Suprapubic skin (tissue), 4 donors: ENCODE measurements around the gene PLSCR5. TPM values are rescaled to one million over a fixed set of nuclear protein-coding genes. Genes with fewer than 3 reads are reported as not detected.

ENCODE experiments used
- DNase-seq, 2 donors: peaks; one replicate each; pipeline ENCODE4 v3.0.0-alpha.2; 2019; ENCODE audit warnings: low spot score in 2 of 2
- H3K27ac ChIP-seq: fragments of 200-600 bp; sonication (generic); one replicate; pipeline ENCODE4 v1.5.1; 2019
- H3K27me3 ChIP-seq: fragments of 200-600 bp; sonication (generic); one replicate; pipeline ENCODE4 v1.5.1; 2019
- H3K36me3 ChIP-seq: fragments of 200-600 bp; sonication (generic); one replicate; pipeline ENCODE4 v1.5.1; 2019
- H3K4me1 ChIP-seq: fragments of 200-600 bp; sonication (generic); one replicate; pipeline ENCODE4 v1.5.1; 2019
- H3K4me3 ChIP-seq: fragments of 200-600 bp; sonication (generic); one replicate; pipeline ENCODE4 v1.5.1; 2019; ENCODE audit warnings: mild to moderate bottlenecking
- H3K9me3 ChIP-seq: fragments of 200-600 bp; sonication (generic); one replicate; pipeline ENCODE4 v1.5.1; 2019
- EP300 ChIP-seq: sonication (generic); formaldehyde crosslinking; IDR thresholded peaks from one replicate; pipeline ENCODE4 v1.6.1; 2017; ENCODE audit warnings: antibody characterized with exemption
- POLR2A ChIP-seq, 2 donors: fragments of 450-650 bp; IDR thresholded peaks; one replicate each; pipeline ENCODE4 v1.6.1; 2017; ENCODE audit warnings: antibody characterized with exemption in 2 of 2, mild to moderate bottlenecking in 2 of 2, moderate library complexity in 2 of 2
- POLR2AphosphoS5 ChIP-seq, 3 donors: sonication (generic); formaldehyde crosslinking; IDR thresholded peaks; one replicate each; pipeline ENCODE4 v1.6.1; 2017; ENCODE audit warnings: antibody characterized with exemption in 3 of 3
- WGBS: methylation state at CpG from one replicate; pipeline ENCODE4 v1.1.5; 2018; 5-methylcytosine and 5-hydroxymethylcytosine counted together
- total RNA-seq, 4 donors: library from RNA; depleted of rRNA; stranded (reverse); fragments of >200 nt; gene quantifications; one replicate each; pipeline ENCODE4 v1.1.0, GENCODE V29; 2016
- TF ChIP-seq, protein P1 (sequence below), 2 donors: fragments of 200-600 bp in 1 of 2; fragments of 450-650 bp in 1 of 2; sonication (generic) in 1 of 2; IDR thresholded peaks; one replicate each; pipeline ENCODE4 v1.5.1; 2016 to 2019; ENCODE audit warnings: antibody characterized with exemption in 2 of 2, mild to moderate bottlenecking in 1 of 2, moderate library complexity in 1 of 2

The PLSCR5 gene
- total RNA-seq, 4 donors from 2014 or later, result not detected

DNA sequence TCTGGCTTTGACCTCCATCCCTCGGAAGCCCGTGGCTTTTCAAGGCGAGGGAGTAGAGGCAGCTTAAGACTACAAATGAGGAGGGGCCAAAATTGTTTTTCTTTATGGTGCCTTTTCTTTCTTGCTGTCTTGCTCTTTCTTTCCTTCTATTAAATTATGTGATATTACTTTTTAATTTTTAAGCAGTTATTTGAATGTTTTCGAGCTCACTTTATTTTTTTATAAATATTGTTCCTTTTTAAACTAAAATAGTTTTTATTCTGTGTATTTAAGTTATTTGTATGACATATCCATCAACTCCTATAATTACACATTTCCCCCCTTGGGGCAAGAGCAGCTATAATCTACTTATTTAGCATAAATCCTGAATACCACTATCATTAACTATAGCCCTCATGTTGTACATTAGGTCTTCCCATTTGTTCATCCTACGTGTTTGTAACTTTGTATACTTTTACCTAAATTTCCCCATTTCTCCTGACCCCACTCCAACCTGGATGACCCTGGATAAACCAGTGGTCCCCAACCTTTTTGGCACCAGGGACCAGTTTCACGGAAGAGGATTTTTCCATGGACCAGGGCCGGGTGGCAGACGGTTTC, 60.1 kb downstream of the PLSCR5 start:
- WGBS, result 55% methylated on average over 8 of the region's 8 CpGs
- no peaks in the 10 kb centered on the region for H3K27me3 ChIP-seq

GRCh38 chr3:146544002-146544928, 60.9 kb downstream of the PLSCR5 start, which contains the start of gene PLSCR1:
Gene PLSCR1, minus strand, starts transcription at chr3:146544607. Its CDS starts 8,055 bp downstream, at chr3:146536552.
- TF ChIP-seq POLR2AphosphoS5 (IDR thresholded peaks at IDR 0.05), result peak; percentile 74 to 80 (median 75)
- peak; percentile 43 for TF ChIP-seq EP300
- TF ChIP-seq, protein P1, sequence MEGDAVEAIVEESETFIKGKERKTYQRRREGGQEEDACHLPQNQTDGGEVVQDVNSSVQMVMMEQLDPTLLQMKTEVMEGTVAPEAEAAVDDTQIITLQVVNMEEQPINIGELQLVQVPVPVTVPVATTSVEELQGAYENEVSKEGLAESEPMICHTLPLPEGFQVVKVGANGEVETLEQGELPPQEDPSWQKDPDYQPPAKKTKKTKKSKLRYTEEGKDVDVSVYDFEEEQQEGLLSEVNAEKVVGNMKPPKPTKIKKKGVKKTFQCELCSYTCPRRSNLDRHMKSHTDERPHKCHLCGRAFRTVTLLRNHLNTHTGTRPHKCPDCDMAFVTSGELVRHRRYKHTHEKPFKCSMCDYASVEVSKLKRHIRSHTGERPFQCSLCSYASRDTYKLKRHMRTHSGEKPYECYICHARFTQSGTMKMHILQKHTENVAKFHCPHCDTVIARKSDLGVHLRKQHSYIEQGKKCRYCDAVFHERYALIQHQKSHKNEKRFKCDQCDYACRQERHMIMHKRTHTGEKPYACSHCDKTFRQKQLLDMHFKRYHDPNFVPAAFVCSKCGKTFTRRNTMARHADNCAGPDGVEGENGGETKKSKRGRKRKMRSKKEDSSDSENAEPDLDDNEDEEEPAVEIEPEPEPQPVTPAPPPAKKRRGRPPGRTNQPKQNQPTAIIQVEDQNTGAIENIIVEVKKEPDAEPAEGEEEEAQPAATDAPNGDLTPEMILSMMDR (IDR thresholded peaks at IDR 0.05), result no peak
- peak; percentile 82 to 90 for TF ChIP-seq POLR2A (IDR thresholded peaks at IDR 0.05)
- no peaks in the 10 kb centered on the region for H3K27me3 ChIP-seq
- H3K27ac ChIP-seq, result peak within 1 kb of the TSS; percentile 97
- peak within 1 kb of the TSS; percentile 81 for H3K4me3 ChIP-seq
- WGBS, result 2% methylated on average over 29 of the region's 51 CpGs
- H3K9me3 ChIP-seq, result no peaks in the 10 kb centered on the region
- peaks cover 45% of the 10 kb centered on the region for H3K4me1 ChIP-seq
- no peaks in the 10 kb centered on the region for H3K36me3 ChIP-seq
- DNase-seq, result peak; percentile 95 to 96

More for the DNA sequence above, 60.1 kb downstream of the PLSCR5 start:
- DNase-seq, result no peak
- TF ChIP-seq POLR2A (IDR thresholded peaks at IDR 0.05) (no peak), EP300 (no peak), POLR2AphosphoS5 (IDR thresholded peaks at IDR 0.05) (no peak)
- Histone ChIP-seq H3K4me3 (peak overlapping the region; percentile 81), H3K9me3 (no peaks in the 10 kb centered on the region), H3K4me1 (peaks cover 38% of the 10 kb centered on the region), H3K36me3 (no peaks in the 10 kb centered on the region), H3K27ac (peak overlapping the region; percentile 97)

- H3K36me3 ChIP-seq, result no peaks in the 10 kb centered on the region
- no peak for TF ChIP-seq EP300
- no peak for TF ChIP-seq POLR2A (IDR thresholded peaks at IDR 0.05)
- no peak for DNase-seq
- H3K27me3 ChIP-seq, result no peaks in the 10 kb centered on the region
- peak overlapping the region; percentile 97 for H3K27ac ChIP-seq
- H3K9me3 ChIP-seq, result no peaks in the 10 kb centered on the region
- peaks cover 47% of the 10 kb centered on the region for H3K4me1 ChIP-seq
- 3% methylated on average over 8 of the region's 10 CpGs for WGBS
- H3K4me3 ChIP-seq, result peak overlapping the region; percentile 81
Measured at GRCh38 chr3:146543461-146544001, 61.6 kb downstream of the PLSCR5 start.

DNA sequence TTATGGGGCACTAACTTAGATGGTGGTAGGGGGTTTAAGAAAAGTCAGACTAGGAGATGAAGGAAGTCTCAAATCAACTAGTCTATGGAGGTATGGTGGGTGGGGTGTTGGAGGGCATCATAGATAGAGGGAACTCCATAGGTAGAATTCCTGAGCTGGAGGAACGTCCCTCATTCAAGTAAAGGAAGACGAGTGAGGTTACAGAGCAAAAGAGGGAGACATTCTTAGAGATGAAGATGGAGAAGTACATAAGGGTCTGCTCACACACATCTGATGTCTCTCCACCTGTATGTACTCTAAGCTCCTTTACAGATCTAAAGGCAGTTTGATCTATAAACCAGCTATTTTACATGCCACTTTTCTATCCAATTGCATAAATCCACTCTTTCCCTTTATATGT, 62.2 kb downstream of the PLSCR5 start:
- no peak for TF ChIP-seq POLR2A (IDR thresholded peaks at IDR 0.05)
- TF ChIP-seq, protein P1 (IDR thresholded peaks at IDR 0.05), result no peak
- no peak for TF ChIP-seq POLR2AphosphoS5 (IDR thresholded peaks at IDR 0.05)
- TF ChIP-seq EP300, result no peak
- Histone ChIP-seq H3K4me1 (peaks cover 47% of the 10 kb centered on the region), H3K27ac (peak overlapping the region; percentile 97), H3K9me3 (no peaks in the 10 kb centered on the region), H3K27me3 (no peaks in the 10 kb centered on the region), H3K36me3 (no peaks in the 10 kb centered on the region), H3K4me3 (peak overlapping the region; percentile 81)
- DNase-seq, result no peak
- 44% methylated on average over 2 of the region's 2 CpGs for WGBS

- H3K4me1 ChIP-seq, result peaks cover 49% of the 10 kb centered on the region
Measured at GRCh38 chr3:146542179-146542578, 63.0 kb downstream of the PLSCR5 start.

GRCh38 chr3:146540978-146541377, 64.2 kb downstream of the PLSCR5 start:
- Histone ChIP-seq H3K4me1 (peaks cover 57% of the 10 kb centered on the region), H3K36me3 (no peaks in the 10 kb centered on the region), H3K27me3 (no peaks in the 10 kb centered on the region), H3K4me3 (no peak overlapping the region), H3K9me3 (no peaks in the 10 kb centered on the region), H3K27ac (peak overlapping the region; percentile 42)
- no peak for DNase-seq
- WGBS, result 81% methylated on average over 1 of the region's 1 CpG
- TF ChIP-seq POLR2AphosphoS5 (IDR thresholded peaks at IDR 0.05) (no peak), POLR2A (IDR thresholded peaks at IDR 0.05) (no peak), EP300 (no peak)
- TF ChIP-seq, protein P1 (IDR thresholded peaks at IDR 0.05), result no peak

More at GRCh38 chr3:146542179-146542578, 63.0 kb downstream of the PLSCR5 start:
- Histone ChIP-seq H3K4me3 (peak overlapping the region; percentile 81), H3K27me3 (no peaks in the 10 kb centered on the region), H3K9me3 (no peaks in the 10 kb centered on the region), H3K27ac (no peak overlapping the region), H3K36me3 (no peaks in the 10 kb centered on the region)
- DNase-seq, result no peak
- 55% methylated on average over 2 of the region's 2 CpGs for WGBS
- TF ChIP-seq POLR2A (IDR thresholded peaks at IDR 0.05) (no peak), EP300 (no peak)
